IPS-NIHi11 (cell line): ENCODE results near the gene ELF2.
A peak's percentile ranks its signal among the peaks of the same experiment; 100 is the strongest.
"Not testable (repeated sequence)": the region's sequence is repeated elsewhere in the genome, so short reads cannot be mapped to it uniquely, and the experiment has no call there.

Source experiments
- DNase-seq: peaks from one replicate; pipeline ENCODE4 v3.0.0; 2012; ENCODE audit warnings: mixed read lengths, low spot score

The ELF2 gene

DNA sequence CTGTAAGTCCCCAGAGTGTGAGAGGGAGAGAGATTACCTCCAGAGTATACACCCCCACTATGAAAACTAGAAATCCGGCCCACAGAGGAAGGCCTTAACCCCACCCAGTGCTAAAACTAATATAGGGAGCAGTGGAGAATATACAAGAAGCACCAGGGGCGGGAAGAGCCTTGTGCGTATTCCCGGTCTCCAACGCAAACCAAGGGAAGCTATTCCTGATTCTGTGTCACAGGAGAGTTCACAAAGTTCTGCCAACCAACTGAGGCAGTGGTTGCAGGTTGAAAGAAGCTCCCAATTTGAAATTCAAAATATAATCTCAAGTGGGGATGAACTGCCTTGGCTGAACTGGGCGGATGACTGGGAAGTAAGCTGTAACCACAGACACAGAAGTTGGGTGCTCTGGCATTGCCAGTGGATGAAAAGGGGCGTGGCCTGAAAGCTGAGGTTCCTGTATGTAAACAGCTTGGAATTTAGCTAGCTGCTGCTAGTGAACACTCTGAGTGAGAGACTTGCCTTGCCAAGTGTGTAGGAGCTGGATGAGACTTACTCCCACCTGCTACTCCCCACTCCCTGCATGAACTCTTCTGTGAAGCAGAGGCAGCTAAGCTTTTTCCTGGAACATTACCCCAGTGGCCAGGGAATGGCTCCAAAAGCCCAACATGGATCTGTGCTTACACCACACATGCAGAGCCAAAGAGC is 32.7 kb downstream of the ELF2 start:
- peak; percentile 33 for DNase-seq

DNA sequence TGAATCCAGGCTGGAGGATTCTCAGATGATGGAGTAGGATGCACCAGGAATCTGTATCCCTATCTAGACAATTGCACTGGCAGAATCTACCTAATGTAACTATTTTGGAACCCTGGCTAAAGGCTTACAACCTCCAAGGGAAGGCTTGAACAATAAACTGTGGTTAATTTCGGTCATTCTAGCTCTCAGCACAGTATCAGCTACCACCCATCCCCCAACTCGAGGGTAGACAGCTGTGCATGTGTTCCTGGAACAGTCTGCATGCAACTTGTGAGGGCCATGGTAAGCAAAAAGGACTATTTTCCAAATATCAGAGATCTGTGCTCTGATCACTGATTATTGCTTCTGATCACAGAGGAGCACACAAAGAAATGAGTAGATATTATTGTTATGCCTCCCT is 34.0 kb downstream of the ELF2 start:
- DNase-seq: no peak

DNA sequence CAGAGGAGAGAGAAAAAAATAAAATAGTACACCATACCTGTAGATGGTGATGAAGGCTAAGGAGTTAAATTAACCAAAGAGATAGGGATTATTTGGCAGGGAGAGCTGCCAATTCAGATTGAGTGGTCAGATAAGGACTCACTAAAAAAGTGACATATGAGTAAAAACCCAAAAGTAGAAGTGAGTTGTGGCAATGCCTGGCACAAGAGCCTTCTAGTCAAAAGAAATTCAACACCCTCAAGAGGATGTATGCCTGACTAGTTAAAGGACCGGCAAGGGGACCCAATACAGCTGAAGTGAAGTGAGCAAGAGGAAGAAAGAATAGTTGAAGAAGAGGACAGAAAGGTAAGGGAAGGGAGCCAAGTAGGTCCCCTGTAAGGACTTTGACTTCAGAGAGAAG is 34.9 kb downstream of the ELF2 start:
- DNase-seq: no peak

DNA sequence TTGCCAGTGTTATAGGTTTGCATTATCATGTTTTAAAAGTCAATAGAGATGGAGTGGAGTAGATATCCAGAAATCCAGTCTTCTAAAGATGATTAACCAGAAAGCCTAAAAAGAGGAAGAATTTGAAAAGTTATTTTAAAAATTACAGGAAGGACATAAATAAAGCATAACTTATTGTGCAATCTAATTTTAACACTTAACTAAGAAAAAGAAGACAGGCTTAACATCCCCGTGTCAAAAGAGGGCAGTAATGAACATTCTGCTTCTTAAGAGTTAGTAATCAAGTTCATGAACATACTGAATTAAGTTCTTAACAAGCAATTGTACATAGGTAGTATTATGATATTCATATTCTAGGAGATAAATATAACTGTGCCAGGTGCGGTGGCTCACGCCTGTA is 39.3 kb downstream of the ELF2 start:
- DNase-seq: no peak

DNA sequence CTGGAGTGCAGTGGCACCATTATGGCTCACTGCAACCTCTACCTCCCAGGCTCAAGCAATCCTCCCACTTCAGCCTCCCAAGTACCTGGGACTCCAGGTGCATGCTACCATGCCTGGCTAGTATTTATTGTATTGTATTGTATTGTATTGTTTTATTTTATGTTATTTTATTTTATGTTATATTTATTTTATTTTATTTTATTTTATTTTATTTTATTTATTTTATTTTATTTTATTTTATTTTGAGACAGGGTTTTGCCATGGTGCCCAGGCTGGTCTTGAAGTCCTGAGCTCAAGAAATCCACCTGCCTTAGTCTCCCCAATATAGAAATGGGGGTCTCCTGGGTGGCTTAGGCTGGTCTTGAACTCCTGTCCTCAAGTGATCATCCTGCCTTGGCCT is 42.6 kb downstream of the ELF2 start:
- no peak for DNase-seq

DNA sequence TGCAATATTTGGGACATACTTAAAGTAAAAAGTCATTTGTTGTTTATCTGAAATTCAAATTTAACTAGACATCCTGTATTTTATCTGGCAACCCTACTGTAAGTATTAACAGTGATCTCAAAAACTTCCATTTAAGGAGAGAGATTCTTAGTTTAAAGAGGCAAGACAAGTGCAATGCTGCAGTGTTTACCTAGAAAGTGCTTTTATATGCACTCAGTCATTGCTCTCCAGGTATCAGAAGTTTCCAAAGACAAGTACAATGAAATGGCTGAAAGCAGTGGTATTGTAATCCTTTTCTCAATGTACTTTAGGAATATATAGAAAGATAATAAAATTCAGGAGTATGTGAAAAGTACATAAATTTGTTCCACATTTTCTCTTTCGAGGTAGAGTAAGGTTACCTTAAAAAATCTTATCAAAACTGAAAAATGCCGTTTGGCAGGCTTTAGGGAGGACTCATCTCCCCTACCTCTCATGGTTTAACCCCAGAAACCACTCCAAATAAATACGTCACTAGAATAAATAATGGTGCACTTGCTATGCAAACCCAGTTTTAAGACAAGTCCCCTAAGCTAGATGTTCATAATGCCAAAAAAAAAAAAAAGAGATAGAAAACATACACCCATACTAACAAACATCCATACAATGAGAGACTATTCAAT is 45.7 kb downstream of the ELF2 start:
- DNase-seq: no peak

DNA sequence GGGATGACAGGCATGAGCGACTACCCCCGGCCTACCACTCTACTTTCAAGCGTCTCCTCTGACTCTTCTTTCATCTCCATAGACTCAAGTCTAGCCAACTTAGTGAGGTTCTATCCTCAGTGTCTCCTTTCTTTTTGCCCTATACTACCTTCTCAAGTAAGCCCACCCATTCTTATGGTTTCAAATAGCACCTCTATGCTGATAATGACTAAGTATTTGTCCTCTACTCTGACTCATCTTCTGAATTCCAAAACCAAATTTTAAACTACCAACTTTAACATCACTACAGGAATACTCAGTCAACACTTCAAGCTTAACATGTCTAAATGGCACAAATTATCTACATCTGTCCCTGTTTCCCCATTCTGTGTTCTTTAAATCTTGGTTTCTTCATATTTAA is 47.8 kb downstream of the ELF2 start:
- DNase-seq: no peak

DNA sequence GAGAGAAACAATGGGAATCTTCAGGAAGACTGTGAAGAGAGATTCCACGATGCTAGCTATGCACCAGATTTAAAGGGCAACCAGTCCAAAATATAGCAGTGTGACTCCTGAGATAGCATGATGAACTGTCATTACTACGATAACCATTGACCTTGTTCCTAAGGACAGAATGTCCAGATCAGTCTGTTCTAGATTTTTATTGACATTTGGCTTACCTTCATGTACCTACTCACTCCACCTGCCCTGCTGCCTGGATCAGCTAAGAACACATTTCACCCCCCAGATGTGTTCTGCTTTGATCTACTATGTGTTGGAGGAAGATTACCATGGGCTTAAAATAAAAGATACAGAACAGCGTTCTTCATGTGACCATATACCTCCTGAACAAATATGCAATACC is 50.1 kb downstream of the ELF2 start:
- no peak for DNase-seq

DNA sequence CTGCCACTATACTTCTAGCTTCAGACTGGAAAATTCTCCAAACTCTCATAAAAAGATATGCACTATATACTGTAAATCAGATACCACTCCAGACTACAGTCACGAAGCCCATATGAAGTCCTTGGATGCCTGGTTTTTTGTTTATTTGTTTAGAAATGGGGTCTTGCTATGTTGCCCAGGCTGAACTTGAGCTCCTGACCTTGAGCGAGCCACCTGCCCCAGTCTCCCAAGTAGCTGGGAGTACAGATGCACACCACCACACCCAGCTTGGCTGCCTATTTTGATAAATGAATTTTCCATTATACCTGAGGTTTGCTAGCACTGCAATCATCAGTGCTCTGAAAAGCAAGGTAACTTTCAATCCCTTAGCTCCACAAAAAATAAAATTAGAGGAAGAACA is 53.1 kb downstream of the ELF2 start:
- no peak for DNase-seq

DNA sequence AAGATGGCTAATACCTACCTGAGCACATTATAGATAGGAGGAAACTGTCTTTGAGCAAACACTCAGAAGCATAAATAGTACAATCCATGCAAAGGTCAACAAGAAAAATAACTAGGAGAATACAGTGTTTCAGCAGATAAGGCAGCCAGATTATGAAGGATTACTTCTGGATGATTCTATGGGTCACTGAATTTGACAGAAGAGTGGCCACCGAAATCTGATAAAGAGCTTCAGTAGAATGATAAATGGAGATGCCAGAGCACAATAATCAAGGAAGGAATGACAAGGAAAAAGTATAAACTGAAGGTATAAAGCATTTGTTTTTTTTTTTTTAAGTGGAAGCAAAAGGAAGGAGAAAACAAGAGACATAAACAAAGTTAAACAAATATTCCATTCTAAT is 58.7 kb downstream of the ELF2 start:
- no peak for DNase-seq

DNA sequence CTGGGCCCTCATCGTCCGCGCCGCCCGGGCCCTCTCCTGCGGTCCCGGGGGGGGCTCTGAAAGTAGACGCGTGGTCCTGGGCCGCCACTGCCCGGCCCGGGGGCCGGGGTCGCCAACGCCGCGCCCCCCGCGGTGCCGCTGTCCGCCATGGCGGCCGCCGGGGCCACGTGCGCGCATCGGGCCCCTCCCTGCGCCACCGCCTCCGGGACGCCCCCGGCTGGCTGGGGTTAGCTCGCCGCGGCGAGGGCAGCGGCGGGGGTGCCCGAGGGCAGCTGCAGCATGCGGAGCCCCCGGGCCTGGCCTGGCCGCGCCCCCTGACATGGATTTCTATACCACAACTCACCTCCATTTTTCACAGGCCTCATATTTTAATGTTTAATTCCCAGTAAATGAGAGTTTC is 61.8 kb downstream of the ELF2 start:
- no peak for DNase-seq

DNA sequence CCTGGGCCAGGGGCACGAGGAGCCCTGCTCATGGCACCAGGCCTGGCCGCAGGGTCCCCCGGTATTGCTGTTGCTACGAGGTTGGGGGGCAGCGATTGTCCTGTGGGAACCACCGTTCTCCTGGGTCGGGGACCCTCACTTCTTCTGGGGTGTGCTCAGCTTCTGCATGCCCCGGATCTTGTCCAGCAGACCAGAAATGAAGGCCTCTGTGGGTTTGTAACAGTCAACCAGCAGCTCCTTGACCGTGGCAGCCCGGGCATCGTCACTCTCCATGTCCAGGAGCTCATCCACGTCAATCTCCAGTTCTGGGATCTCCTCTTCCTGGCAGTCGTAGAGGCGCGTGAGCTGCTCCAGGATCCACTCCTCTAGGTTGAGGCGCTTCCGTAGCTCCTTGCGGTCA is 62.2 kb downstream of the ELF2 start:
- DNase-seq: not testable (repeated sequence)

DNA sequence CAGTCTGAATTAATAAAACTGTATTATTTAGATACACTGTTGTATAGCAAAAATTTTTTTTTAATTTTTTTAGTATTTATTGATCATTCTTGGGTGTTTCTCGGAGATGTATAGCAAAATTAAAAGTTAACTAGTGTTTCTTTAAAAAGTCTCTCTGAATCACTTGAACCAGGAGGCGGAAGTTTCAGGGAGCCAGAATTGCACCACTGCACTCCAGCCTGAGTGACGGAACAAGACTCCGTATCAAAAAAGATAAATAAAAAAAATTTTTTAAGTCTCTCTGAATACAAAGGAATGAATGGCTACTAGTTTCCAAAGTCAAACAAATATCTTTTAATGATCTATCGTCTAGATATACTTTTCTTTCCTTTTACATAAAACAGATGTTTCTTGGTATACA is 64.4 kb downstream of the ELF2 start:
- no peak for DNase-seq

DNA sequence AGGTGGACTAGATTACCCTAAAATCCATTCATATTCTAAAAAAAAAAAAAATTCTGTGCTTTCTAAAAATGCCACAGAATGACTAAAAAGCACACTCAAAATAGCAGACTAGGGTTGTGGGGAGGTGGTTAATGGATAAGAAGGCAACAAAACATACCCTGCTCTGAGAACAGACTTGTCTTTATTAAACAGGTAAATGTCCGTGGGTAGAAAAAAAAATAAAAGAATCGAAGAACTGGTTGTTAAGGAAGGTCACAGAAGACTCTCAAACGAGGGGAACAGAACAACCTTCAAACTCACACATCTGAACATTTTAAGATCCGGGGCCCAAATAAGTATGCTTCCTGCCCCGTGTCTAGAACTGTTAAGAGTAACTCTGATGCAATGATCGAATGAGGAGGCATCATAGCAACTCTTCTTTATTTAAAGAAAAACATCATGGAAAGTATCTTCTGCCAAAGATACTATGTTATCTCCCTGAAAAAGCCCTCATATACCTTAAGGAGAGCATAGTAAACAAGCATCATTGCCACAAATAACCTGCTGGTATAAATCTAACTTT is 68.4 kb downstream of the ELF2 start:
- DNase-seq: no peak

DNA sequence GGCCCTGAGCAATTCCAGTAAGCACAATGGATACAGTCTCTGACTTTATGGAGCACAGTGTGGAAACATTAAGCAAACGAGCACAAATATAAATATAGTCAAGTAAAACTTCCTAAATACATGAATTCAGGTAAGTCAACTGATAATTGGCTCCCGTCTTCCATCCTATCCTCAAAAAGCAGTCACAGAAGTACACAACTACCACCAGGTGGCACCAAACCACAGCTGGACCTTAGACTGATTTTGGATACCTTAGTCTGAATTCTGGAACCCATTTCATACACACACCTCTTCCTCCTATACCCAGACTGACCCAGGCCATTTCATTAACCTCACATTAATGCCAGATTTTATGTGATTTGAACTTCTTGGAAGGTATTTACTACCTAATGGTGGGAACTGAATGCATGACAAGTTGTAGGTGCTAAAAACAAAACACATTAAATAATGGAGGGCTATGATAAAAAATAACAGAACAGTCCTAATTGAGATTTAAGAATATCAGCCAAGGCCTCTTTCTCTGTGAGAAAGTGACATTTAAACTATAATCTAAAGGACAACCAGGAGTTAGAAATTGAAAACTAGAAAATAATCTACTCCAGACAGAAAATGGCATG is 77.5 kb downstream of the ELF2 start:
- peak; percentile 74 for DNase-seq

DNA sequence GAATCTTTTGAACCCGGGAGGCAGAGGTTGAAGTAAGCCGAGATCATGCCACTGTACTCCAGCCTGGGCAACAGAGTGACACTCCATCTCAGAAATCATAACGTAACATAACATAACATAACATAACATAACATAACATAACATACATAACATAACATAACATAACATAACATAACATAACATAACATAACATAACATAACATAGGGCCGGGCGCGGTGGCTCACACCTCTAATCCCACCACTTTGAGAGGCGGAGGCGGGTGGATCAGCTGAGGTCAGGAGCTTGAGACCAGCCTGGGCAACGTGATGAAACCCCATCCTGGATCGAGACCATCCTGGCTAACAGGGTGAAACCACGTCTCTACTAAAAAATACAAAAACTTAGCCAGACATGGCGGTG is 84.7 kb downstream of the ELF2 start:
- DNase-seq: no peak

DNA sequence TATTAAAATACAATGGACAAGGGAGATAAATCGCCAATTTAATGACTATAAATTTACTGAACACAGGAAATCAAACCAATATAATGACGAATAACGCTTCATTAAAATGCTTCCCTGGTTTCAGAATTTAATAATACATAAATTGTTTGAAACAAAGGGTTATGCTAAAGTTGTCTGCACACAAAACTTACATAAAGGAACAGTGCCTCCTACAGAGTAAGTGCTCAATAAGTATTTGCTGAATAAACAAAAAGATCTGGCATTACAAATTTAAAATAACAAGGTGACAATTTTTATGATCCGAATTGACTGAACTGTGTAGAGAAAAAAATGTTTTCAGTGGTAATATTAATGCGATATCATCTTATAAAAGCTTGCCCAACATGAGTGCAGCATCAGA is 91.9 kb downstream of the ELF2 start:
- no peak for DNase-seq

DNA sequence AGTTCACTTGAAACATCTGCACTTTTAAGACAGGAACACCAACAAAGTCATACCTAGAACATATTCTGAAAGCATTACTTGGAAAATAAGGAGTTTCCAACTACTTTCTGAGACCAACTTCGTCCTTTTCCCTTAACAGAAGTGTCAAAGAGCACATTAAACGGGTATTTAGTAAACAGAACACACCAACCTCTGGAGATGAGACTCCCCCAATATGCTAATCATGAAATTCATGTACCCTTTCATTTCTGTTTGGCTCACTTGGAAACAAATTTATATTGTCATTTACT is 92.3 kb downstream of the ELF2 start:
- peak; percentile 5 for DNase-seq

DNA sequence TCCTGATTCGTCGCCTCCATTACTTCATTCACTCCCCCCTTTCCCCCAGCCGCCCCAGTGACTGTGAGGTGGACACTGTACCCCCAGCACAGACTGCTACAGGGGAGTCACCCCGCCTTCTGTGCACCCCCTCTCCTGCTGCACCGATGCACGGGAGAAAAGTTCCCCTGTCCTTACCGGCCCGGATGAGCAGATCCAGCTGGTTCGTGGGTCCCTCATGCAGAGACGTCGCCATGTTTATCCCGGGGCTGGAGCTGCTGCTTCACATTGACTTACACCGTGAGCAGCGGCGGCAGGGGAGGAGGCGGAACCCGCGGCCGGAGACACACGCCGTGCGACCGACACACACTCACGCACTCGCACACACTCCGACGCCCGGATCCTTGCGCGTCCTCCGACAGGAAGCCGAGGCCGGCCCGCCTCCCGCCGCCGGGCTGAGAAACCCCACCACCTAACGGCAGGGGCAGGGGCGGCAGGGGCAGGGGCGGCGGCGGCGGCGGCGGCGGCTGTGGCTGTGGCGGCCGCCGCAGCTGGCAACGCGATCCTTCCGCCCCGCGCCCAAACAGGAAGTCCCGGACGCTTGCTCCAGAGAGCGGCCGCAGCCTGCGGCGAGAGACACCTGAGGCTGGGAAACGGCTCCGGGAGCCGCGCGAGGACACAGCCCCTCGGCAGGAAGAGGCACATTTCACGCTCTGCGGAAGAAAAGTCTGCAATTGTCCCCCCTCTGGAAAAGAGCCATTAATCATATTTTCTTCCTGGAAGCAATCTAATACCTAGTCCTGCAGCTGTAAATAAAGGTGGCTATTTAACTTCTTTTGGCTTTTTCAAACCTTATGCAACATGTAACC is 92.8 kb downstream of the ELF2 start:
- peak; percentile 85 for DNase-seq

DNA sequence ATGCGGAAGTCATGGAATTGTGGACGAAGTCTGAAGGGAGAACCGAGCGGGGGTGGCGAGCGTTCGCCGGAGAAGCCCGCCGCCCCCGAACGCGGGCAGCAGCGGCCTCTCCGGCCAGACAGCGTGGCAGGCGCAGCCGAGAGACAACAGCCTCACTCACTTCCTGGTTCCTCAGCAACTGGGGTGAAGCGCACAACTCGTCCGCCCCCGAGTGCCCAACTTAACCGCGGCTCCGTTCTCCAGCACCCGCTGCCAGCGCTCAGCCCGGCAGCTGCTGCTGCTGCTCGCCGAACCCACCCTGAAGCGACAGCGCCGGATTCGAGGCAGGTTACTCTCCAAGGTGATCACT is 93.4 kb downstream of the ELF2 start:
- peak; percentile 61 for DNase-seq

DNA sequence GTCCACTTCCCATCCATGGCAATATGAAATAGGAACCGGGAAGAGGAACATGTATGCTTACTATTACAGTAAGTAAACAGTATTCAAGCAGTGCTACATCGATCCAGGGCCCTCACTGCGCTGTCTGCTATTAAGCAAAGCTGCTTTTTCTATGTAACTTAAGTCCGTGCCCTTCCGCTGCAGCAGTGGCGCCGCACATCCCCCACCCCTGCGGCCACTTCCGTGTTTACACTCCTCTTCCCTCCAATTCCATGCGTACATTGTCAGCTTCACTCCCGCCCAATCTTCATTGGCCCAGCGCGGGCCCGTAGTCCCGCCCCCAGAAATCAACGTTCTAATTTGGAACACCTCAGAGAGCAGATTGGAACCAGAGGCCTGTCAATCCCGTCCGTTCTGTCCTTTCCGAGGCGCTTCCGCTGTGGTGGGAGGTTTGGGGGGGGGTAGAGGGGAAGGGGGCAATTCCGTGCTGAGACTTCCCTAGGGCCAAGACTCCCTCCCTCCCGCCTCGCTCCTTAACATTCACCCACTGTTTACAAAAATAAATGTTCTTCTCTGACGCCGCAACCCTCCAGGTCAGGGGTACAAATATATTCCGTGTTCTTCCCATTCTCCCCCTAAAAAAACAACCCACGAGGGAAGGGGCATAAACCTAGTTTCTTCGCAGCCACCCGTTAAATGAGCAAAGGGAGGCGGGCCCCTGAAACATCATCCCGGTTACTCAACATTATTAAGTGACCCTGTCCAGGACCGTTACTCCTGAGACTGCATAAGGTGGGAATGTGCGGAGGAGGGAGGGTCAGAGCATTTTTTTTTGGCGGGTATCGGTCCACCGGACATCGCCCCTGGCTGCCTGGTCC is 94.0 kb downstream of the ELF2 start:
- DNase-seq: peak; percentile 92

DNA sequence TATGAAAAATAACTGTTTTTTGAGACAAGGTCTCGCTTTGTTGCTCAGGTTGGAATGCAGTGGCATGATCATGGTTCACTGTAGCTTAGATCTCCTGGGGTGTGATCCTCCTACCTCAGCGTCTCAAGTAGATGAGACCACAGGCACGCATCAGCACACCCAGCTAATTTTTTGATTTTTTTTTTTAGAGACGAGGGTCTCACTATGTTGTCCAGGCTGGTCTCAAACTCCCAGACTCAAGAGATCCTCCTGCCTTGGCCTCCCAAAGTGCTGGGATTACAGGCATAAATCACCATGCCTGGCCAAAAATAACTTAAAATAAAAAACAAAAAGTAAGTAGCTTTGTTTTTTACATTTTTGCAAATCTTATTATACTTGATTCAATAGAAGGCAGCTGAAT is 98.1 kb downstream of the ELF2 start:
- no peak for DNase-seq
